K562 (cell line): ENCODE data around the gene TBX19. TPM values are rescaled to one million over a fixed set of nuclear protein-coding genes. Genes with fewer than 3 reads are reported as not detected.

Source experiments
- DPF2 ChIP-seq: fragments of 450-650 bp; IDR thresholded peaks from 2 replicates; pipeline ENCODE4 v1.6.1; 2016
- FOSL1 ChIP-seq: fragments of 200-800 bp; sonication (Bioruptor generic); conservative IDR thresholded peaks from 2 replicates; pipeline ENCODE4 v1.6.1; 2016; ENCODE audit warnings: missing genetic modification characterization, missing compliant biosample characterization
- IRF2 ChIP-seq: sonication (generic); formaldehyde crosslinking; IDR thresholded peaks from 2 replicates; pipeline ENCODE4 v1.8.1; 2022; ENCODE audit warnings: mild to moderate bottlenecking, missing genetic modification reagents
- MECOM ChIP-seq: fragments of 250-450 bp; sonication (Bioruptor Pico); IDR thresholded peaks from 2 replicates; pipeline ENCODE4 v1.8.0; 2022; ENCODE audit warnings: inconsistent platforms
- MXI1 ChIP-seq: IDR thresholded peaks from 2 replicates; pipeline ENCODE4 v1.6.1; 2011; ENCODE audit warnings: low read depth, mild to moderate bottlenecking, improper control_type of control experiment, low read length
- SIRT6 ChIP-seq: IDR thresholded peaks from one replicate; pipeline ENCODE4 v1.6.1; 2012; ENCODE audit warnings: low read depth, mild to moderate bottlenecking, control low read depth, inconsistent platforms, low read length, moderate library complexity
- TCF3 ChIP-seq: sonication (generic); formaldehyde crosslinking; IDR thresholded peaks from 2 replicates; pipeline ENCODE4 v1.4.0; 2020; ENCODE audit warnings: mild to moderate bottlenecking, missing genetic modification reagents
- TEAD4 ChIP-seq, 2 experiments: sonication (generic) in 1 of 2; formaldehyde crosslinking in 1 of 2; IDR thresholded peaks; 2 replicates each; pipeline versions ENCODE4 v1.6.1 to v1.8.0; 2012 to 2022; ENCODE audit warnings: borderline replicate concordance in 1 of 2, inconsistent platforms in 1 of 2, low read length in 1 of 2, mild to moderate bottlenecking in 1 of 2, missing genetic modification reagents in 1 of 2
- ZEB2 ChIP-seq: fragments of 450-650 bp; IDR thresholded peaks from 2 replicates; pipeline ENCODE4 v1.6.1; 2016
- ZNF175 ChIP-seq: fragments of 200-800 bp; sonication (Bioruptor generic); IDR thresholded peaks from 2 replicates; pipeline ENCODE4 v1.6.1; 2016; ENCODE audit warnings: low read depth, mild to moderate bottlenecking, missing genetic modification characterization, missing compliant biosample characterization
- ZNF589 ChIP-seq: fragments of 200-800 bp; sonication (Bioruptor generic); IDR thresholded peaks from 2 replicates; pipeline ENCODE4 v1.6.1; 2016; ENCODE audit warnings: low read depth, missing genetic modification characterization, missing compliant biosample characterization
- polyA plus RNA-seq, 8 experiments: library from polyadenylated mRNA; depleted of rRNA in 4 of 8; stranded (reverse) in 5 of 8; unstranded in 3 of 8; fragments of >200 nt; fragmentation: Nextera tagmentation in 2 of 8; fragmentation: Illumina TruSeq in 1 of 8; extraction: Ambion mirVana in 2 of 8; extraction: Trizol in 1 of 8; gene quantifications; 2 replicates each; pipeline versions ENCODE4 v1.2.1 to v1.2.3, GENCODE V29; 2011 to 2014; ENCODE audit warnings: inconsistent platforms in 1 of 8, missing spikeins in 1 of 8
- total RNA-seq, 7 experiments: library from RNA; depleted of rRNA in 6 of 7; stranded (reverse); fragments of >200 nt in 6 of 7; fragmentation: Illumina TruSeq in 2 of 7; extraction: Trizol in 2 of 7; gene quantifications; 2 replicates each; pipeline versions ENCODE4 v1.2.1 to v1.2.3, GENCODE V29; 2011 to 2021; ENCODE audit warnings: low replicate concordance in 1 of 7
- TF ChIP-seq, protein P1 (sequence below): IDR thresholded peaks from 2 replicates; pipeline ENCODE4 v1.6.1; 2011; ENCODE audit not compliant: insufficient read length; ENCODE audit errors: extremely low read depth
- TF ChIP-seq, protein P2 (sequence below): IDR thresholded peaks from 2 replicates; pipeline ENCODE4 v1.6.1; 2016; ENCODE audit warnings: missing genetic modification characterization, missing compliant biosample characterization
- TF ChIP-seq, protein P3 (sequence below), 2 experiments: fragments of 450-650 bp in 1 of 2; sonication (generic) in 1 of 2; formaldehyde crosslinking in 1 of 2; IDR thresholded peaks in 1 of 2; conservative IDR thresholded peaks in 1 of 2; 2 replicates each; pipeline versions ENCODE4 v1.6.1 to v1.8.1; 2016 to 2023; ENCODE audit warnings: mild to moderate bottlenecking in 2 of 2, moderate library complexity in 2 of 2, inconsistent platforms in 1 of 2, missing genetic modification reagents in 1 of 2
- TF ChIP-seq, protein P4 (sequence below): sonication (generic); IDR thresholded peaks from 2 replicates; pipeline ENCODE4 v1.6.1; 2016
- TF ChIP-seq, protein P5 (sequence below): sonication (generic); formaldehyde crosslinking; IDR thresholded peaks from 2 replicates; pipeline ENCODE4 v1.4.0; 2020; ENCODE audit warnings: mild to moderate bottlenecking, missing genetic modification reagents
- TF ChIP-seq, protein P6 (sequence below), 2 experiments: fragments of 450-650 bp; IDR thresholded peaks; 2 replicates each; pipeline ENCODE4 v1.6.1; 2016

The TBX19 gene
- total and polyA plus RNA-seq, 9 of the 15 experiments (the other 6 are each of a cell fraction or from before 2014, with no cell fraction given), result 0.32 to 3.1 (median 0.95) TPM

DNA sequence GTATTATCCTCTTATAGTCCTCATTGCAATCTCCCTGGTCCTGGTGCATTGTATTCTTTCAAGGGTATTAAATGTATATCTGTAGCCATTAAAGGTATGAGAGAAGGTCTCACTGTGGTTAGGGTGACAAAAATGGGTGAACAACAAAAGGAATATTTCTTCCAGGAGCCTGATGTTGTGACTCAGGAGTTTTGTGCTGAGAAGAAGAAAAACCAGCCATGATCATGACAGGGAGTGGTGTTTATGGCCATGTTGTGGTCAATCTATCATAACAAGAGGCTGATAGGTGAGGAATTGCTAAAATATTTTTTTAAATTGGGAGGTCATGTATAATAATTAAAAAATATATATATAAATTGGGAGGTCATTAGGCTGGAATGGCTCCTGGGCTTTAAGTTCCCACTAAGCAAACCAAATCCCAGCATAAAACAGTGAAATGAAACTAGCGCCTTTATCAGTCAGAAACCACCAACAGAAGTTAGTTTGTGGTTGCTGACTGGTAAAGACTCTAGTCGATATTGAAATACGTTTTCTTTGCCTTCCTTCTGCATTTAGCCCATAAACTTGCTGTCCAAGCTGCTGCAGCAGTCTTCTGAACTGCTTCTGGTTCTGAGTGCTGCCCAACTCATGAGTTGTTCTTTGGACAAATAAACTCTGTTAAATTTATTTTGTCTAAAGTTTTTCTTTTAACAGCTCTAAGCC lies 60.3 kb downstream of the TBX19 start (continued):
- no peak for TF ChIP-seq ZNF589 (CRISPR knock-in tag)
- TF ChIP-seq, protein P1, sequence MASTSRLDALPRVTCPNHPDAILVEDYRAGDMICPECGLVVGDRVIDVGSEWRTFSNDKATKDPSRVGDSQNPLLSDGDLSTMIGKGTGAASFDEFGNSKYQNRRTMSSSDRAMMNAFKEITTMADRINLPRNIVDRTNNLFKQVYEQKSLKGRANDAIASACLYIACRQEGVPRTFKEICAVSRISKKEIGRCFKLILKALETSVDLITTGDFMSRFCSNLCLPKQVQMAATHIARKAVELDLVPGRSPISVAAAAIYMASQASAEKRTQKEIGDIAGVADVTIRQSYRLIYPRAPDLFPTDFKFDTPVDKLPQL, result no peak
- TF ChIP-seq, protein P2, sequence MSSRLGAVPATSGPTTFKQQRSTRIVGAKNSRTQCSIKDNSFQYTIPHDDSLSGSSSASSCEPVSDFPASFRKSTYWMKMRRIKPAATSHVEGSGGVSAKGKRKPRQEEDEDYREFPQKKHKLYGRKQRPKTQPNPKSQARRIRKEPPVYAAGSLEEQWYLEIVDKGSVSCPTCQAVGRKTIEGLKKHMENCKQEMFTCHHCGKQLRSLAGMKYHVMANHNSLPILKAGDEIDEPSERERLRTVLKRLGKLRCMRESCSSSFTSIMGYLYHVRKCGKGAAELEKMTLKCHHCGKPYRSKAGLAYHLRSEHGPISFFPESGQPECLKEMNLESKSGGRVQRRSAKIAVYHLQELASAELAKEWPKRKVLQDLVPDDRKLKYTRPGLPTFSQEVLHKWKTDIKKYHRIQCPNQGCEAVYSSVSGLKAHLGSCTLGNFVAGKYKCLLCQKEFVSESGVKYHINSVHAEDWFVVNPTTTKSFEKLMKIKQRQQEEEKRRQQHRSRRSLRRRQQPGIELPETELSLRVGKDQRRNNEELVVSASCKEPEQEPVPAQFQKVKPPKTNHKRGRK, result no peak
- TF ChIP-seq FOSL1, result 0 out of 2 replicates have a peak, but pooled peaks have one; percentile 32
- TF ChIP-seq TEAD4 (IDR thresholded peaks at IDR 0.05; ENCODE audit: low read length), result peak; percentile 75
- TF ChIP-seq TEAD4 (CRISPR knock-in tag; IDR thresholded peaks at IDR 0.05; ENCODE audit: borderline replicate concordance), result no peak
- TF ChIP-seq IRF2 (CRISPR knock-in tag), result no peak
- peak; percentile 78 for TF ChIP-seq TCF3 (CRISPR knock-in tag)
- TF ChIP-seq, protein P3, sequence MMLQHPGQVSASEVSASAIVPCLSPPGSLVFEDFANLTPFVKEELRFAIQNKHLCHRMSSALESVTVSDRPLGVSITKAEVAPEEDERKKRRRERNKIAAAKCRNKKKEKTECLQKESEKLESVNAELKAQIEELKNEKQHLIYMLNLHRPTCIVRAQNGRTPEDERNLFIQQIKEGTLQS (IDR thresholded peaks at IDR 0.05), result no peak
- TF ChIP-seq, protein P3 (CRISPR knock-in tag; conservative IDR thresholded peaks at IDR 0.05), result no peak
- no peak for TF ChIP-seq DPF2
- TF ChIP-seq, protein P4, sequence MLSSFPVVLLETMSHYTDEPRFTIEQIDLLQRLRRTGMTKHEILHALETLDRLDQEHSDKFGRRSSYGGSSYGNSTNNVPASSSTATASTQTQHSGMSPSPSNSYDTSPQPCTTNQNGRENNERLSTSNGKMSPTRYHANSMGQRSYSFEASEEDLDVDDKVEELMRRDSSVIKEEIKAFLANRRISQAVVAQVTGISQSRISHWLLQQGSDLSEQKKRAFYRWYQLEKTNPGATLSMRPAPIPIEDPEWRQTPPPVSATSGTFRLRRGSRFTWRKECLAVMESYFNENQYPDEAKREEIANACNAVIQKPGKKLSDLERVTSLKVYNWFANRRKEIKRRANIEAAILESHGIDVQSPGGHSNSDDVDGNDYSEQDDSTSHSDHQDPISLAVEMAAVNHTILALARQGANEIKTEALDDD, result peak; percentile 97
- TF ChIP-seq MECOM, result no peak
- no peak for TF ChIP-seq MXI1
- peak; percentile 41; the same call in 1 of the 2 replicates for TF ChIP-seq ZNF175 (CRISPR knock-in tag)
- TF ChIP-seq ZEB2, result no peak
- TF ChIP-seq, protein P5, sequence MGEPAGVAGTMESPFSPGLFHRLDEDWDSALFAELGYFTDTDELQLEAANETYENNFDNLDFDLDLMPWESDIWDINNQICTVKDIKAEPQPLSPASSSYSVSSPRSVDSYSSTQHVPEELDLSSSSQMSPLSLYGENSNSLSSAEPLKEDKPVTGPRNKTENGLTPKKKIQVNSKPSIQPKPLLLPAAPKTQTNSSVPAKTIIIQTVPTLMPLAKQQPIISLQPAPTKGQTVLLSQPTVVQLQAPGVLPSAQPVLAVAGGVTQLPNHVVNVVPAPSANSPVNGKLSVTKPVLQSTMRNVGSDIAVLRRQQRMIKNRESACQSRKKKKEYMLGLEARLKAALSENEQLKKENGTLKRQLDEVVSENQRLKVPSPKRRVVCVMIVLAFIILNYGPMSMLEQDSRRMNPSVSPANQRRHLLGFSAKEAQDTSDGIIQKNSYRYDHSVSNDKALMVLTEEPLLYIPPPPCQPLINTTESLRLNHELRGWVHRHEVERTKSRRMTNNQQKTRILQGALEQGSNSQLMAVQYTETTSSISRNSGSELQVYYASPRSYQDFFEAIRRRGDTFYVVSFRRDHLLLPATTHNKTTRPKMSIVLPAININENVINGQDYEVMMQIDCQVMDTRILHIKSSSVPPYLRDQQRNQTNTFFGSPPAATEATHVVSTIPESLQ (CRISPR knock-in tag), result 0 out of 2 replicates have a peak, but pooled peaks have one; percentile 37
- TF ChIP-seq, protein P6, sequence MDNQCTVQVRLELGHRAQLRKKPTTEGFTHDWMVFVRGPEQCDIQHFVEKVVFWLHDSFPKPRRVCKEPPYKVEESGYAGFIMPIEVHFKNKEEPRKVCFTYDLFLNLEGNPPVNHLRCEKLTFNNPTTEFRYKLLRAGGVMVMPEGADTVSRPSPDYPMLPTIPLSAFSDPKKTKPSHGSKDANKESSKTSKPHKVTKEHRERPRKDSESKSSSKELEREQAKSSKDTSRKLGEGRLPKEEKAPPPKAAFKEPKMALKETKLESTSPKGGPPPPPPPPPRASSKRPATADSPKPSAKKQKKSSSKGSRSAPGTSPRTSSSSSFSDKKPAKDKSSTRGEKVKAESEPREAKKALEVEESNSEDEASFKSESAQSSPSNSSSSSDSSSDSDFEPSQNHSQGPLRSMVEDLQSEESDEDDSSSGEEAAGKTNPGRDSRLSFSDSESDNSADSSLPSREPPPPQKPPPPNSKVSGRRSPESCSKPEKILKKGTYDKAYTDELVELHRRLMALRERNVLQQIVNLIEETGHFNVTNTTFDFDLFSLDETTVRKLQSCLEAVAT (IDR thresholded peaks at IDR 0.05), result 0 out of 4 replicates have a peak, but pooled peaks of 1 of the 2 experiments have one; percentile 51
- no peak for TF ChIP-seq SIRT6
